Mammary epithelial cell (primary cell): Measurements from ENCODE around the gene SGTB.

Source experiments
- CTCF ChIP-seq, 2 donors: IDR thresholded peaks in 1 of 2; conservative IDR thresholded peaks in 1 of 2; 2 replicates each; pipeline ENCODE4 v1.5.1; 2011 to 2012; ENCODE audit warnings: inconsistent platforms in 2 of 2, low read length in 2 of 2, mild to moderate bottlenecking in 2 of 2, control low read depth in 1 of 2, low read depth in 1 of 2; ENCODE audit not compliant: insufficient read depth in 1 of 2; ENCODE audit errors: extremely low read depth in 1 of 2
- EZH2 ChIP-seq: IDR thresholded peaks from 2 replicates; pipeline ENCODE4 v1.6.1; 2012; ENCODE audit warnings: low read length, inconsistent platforms, borderline replicate concordance

GRCh38 chr5:65668696-65669095, 53.2 kb downstream of the SGTB start:
- no peak for TF ChIP-seq CTCF (conservative IDR thresholded peaks at IDR 0.05 in 1 of 2, IDR thresholded peaks at IDR 0.05 in 1 of 2; ENCODE audit: extremely low read depth in 1 of 2, insufficient read depth in 1 of 2, low read depth in 1 of 2, low read length in 2 of 2)
- TF ChIP-seq EZH2 = no peak
